T-cell (primary cell): ENCODE measurements around the gene LZTFL1. TPM values are rescaled to one million over a fixed set of nuclear protein-coding genes. Genes with fewer than 3 reads are reported as not detected.

Source experiments
- ATAC-seq, 4 experiments: fragments of 200-7000 bp in 3 of 4; fragments of 150-1000 bp in 1 of 4; cut with Tn5 transposase; replicated peaks in 1 of 4; 1 replicate in 3 of 4; 2 replicates in 1 of 4; pipeline ENCODE4 v1.10.0; 2021; ENCODE audit warnings: moderate library complexity in 3 of 4, mild to moderate bottlenecking in 2 of 4, moderate number of reproducible peaks in 1 of 4
- CTCF ChIA-PET, 2 donors: fragments of 300-600 bp; sonication (Branson Sonifier 250); formaldehyde crosslinking; loops; one replicate each; lab custom pipeline; 2022; ENCODE audit warnings: antibody characterized with exemption in 2 of 2; lab: Charles Lee
- POLR2A ChIA-PET, 2 donors: fragments of 300-600 bp; sonication (Branson Sonifier 250); formaldehyde crosslinking; loops; one replicate each; lab custom pipeline; 2022; ENCODE audit warnings: antibody characterized with exemption in 2 of 2; lab: Charles Lee
- DNase-seq, 35 experiments: peaks; one replicate each; pipeline versions ENCODE4 v3.0.0 to v3.0.0-alpha.2; 2013 to 2023
- H3K27ac ChIP-seq: one replicate; pipeline ENCODE4 v1.5.1; 2013; ENCODE audit warnings: low read length
- H3K27me3 ChIP-seq, 2 experiments: replicated peaks in 1 of 2; 1 replicate in 1 of 2; 2 replicates in 1 of 2; pipeline versions ENCODE4 v1.6.1 to v1.7.0; 2013; ENCODE audit warnings: low read length in 1 of 2, mixed read lengths in 1 of 2; ENCODE audit not compliant: control insufficient read depth in 2 of 2, insufficient read depth in 2 of 2; ENCODE audit errors: extremely low read depth in 1 of 2
- H3K36me3 ChIP-seq, 2 donors: 1 replicate in 1 of 2; 2 replicates in 1 of 2; pipeline versions ENCODE4 v1.6.1 to v1.7.0; 2013; ENCODE audit warnings: low read length in 1 of 2; ENCODE audit not compliant: control insufficient read depth in 2 of 2, insufficient read depth in 1 of 2; ENCODE audit errors: extremely low read depth in 1 of 2
- H3K4me1 ChIP-seq, 2 experiments: 1 replicate in 1 of 2; 2 replicates in 1 of 2; pipeline versions ENCODE4 v1.6.1 to v1.7.0; 2013; ENCODE audit warnings: low read length in 2 of 2, mixed read lengths in 1 of 2; ENCODE audit not compliant: insufficient read depth in 2 of 2, control insufficient read depth in 1 of 2; ENCODE audit errors: extremely low read depth in 1 of 2
- H3K4me3 ChIP-seq, 2 donors: 1 replicate in 1 of 2; 2 replicates in 1 of 2; pipeline versions ENCODE4 v1.5.1 to v1.7.0; 2013; ENCODE audit warnings: mild to moderate bottlenecking in 2 of 2, low read length in 1 of 2, moderate library complexity in 1 of 2; ENCODE audit not compliant: control insufficient read depth in 1 of 2; ENCODE audit errors: extremely low read depth in 1 of 2
- H3K9me3 ChIP-seq: 2 replicates; pipeline ENCODE4 v1.7.0; 2013
- H3K27ac Mint-ChIP-seq, 2 donors: one replicate each; pipeline ENCODE4 v1.8.0; 2020 to 2021; ENCODE audit warnings: mild to moderate bottlenecking in 2 of 2, mixed read lengths in 2 of 2
- H3K27me3 Mint-ChIP-seq, 2 donors: one replicate each; pipeline ENCODE4 v1.8.0; 2021 to 2022; ENCODE audit warnings: mixed read lengths in 2 of 2
- H3K36me3 Mint-ChIP-seq: one replicate; pipeline ENCODE4 v1.8.0; 2021; ENCODE audit warnings: mixed read lengths
- H3K4me1 Mint-ChIP-seq, 3 donors: one replicate each; pipeline ENCODE4 v1.8.0; 2020 to 2022; ENCODE audit warnings: mixed read lengths in 3 of 3, mild to moderate bottlenecking in 1 of 3
- H3K4me3 Mint-ChIP-seq, 3 donors: one replicate each; pipeline ENCODE4 v1.8.0; 2020 to 2022; ENCODE audit warnings: mild to moderate bottlenecking in 3 of 3, mixed read lengths in 3 of 3, moderate library complexity in 3 of 3
- H3K9me3 Mint-ChIP-seq, 3 donors: one replicate each; pipeline ENCODE4 v1.8.0; 2020 to 2022; ENCODE audit warnings: mixed read lengths in 3 of 3
- WGBS: methylation state at CpG from one replicate; pipeline ENCODE4 v1.1.5; 2013; ENCODE audit warnings: missing lambda C conversion rate; ENCODE audit not compliant: insufficient coverage; 5-methylcytosine and 5-hydroxymethylcytosine counted together
- total RNA-seq, 35 experiments: library from RNA in 6 of 35; stranded (reverse) in 6 of 35; fragments of 120-200 nt in 1 of 35; gene quantifications; one replicate each; pipeline versions ENCODE4 v1.2.1 to v1.2.4 and lab custom pipeline; 2013 to 2026

The LZTFL1 gene
- total RNA-seq, 5 donors from 2014 or later (not counting 1 experiment from before 2014, with no cell fraction given): 8.5 to 12.0 (median 11.1) TPM

DNA sequence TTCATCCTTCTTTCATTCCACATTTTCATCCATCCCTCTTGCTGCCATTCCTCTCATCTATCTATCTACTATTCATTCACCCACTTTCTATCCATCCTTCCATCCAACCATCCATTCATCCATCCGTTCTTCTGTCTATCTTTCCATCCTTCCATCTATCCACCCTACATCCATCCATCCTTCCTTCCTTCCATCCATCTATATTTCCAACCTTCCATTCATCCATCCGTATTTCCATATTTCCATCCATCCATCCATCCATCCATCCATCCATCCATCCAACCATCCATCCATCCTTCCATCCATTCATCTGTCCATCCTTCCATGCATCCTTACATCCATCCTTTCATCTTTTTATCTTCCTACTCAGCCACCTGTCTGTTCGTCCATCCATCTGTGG lies 59.5 kb downstream of the LZTFL1 start:
- Mint-ChIP-seq H3K36me3 (no peaks in the 10 kb centered on the region), H3K4me1 (no peaks in the 10 kb centered on the region), H3K4me3 (no peak overlapping the region), H3K27ac (no peak overlapping the region), H3K27me3 (no peaks in the 10 kb centered on the region), H3K9me3 (peaks cover 0 to 12% (median 8%) of the 10 kb centered on the region in 3 donors)
- H3K4me1 ChIP-seq: no peaks in the 10 kb centered on the region
- DNase-seq (no peak), ATAC-seq (no peak)
- 81% methylated on average over 3 of the region's 3 CpGs for whole genome bisulfite sequencing
- H3K27me3 ChIP-seq: peaks cover 0 to 9% of the 10 kb centered on the region in 2 experiments
- POLR2A ChIA-PET: no interaction called here
- CTCF ChIA-PET: no interaction called here
- no peaks in the 10 kb centered on the region for H3K36me3 ChIP-seq
- no peak overlapping the region for H3K4me3 ChIP-seq
- no peak overlapping the region for H3K27ac ChIP-seq
- no peaks in the 10 kb centered on the region for H3K9me3 ChIP-seq

DNA sequence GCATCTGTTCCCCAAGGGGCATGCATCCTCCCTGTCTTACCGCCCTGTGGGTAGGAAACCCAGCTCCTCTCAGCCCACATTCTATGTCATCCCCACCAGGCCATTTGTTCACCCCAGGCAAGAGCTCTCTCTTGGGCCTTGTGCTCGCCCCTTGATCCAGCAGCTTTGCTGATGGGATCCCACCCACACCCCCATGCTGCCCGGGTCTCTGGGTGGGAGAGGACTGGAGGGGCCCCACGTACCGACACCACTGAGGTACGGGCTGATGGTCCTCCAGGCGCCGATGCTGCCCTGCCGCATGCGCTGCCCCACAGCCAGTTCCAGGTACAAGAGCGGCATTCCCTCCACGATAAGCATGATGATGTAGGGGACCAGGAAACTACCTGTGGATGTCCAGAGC lies 60.1 kb downstream of the LZTFL1 start:
- Mint-ChIP-seq H3K4me3 (no peak overlapping the region), H3K4me1 (no peaks in the 10 kb centered on the region), H3K27ac (no peak overlapping the region), H3K36me3 (no peaks in the 10 kb centered on the region), H3K27me3 (no peaks in the 10 kb centered on the region), H3K9me3 (peaks cover 0 to 12% (median 8%) of the 10 kb centered on the region in 3 donors)
- no peak for ATAC-seq
- Histone ChIP-seq H3K36me3 (no peaks in the 10 kb centered on the region), H3K4me1 (no peaks in the 10 kb centered on the region), H3K27ac (no peak overlapping the region), H3K9me3 (no peaks in the 10 kb centered on the region), H3K27me3 (peaks cover 0 to 13% of the 10 kb centered on the region in 2 experiments), H3K4me3 (no peak overlapping the region)
- no peak for DNase-seq
- ChIA-PET CTCF (interaction anchor here in 1 of 2 donors (1.0 kb wide), 1 partner anchor 848 kb away, joined by 3 read pairs; no protein-coding TSS in a partner anchor), POLR2A (no interaction called here)
- WGBS: 96% methylated on average over 9 of the region's 12 CpGs

DNA sequence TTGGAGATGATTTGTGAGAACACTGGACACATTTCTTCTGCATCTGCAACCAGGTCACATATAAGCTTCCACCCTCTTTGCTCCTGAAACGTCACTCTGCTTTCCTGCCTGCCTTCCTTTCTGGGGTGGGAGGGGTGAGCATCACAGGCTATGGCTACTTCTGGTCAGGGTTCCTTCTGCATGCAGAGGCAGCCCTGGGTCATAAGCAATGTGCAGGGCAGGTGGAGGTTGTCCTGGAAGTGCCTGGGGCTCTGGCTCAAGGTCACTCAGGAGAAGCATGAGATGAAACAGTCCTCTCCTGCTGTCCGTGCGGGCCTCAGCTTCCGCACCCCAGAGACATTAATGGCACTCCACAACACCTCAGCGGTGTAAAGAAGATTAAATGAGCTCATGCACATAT lies 60.6 kb downstream of the LZTFL1 start:
- H3K4me3 Mint-ChIP-seq: no peak overlapping the region

DNA sequence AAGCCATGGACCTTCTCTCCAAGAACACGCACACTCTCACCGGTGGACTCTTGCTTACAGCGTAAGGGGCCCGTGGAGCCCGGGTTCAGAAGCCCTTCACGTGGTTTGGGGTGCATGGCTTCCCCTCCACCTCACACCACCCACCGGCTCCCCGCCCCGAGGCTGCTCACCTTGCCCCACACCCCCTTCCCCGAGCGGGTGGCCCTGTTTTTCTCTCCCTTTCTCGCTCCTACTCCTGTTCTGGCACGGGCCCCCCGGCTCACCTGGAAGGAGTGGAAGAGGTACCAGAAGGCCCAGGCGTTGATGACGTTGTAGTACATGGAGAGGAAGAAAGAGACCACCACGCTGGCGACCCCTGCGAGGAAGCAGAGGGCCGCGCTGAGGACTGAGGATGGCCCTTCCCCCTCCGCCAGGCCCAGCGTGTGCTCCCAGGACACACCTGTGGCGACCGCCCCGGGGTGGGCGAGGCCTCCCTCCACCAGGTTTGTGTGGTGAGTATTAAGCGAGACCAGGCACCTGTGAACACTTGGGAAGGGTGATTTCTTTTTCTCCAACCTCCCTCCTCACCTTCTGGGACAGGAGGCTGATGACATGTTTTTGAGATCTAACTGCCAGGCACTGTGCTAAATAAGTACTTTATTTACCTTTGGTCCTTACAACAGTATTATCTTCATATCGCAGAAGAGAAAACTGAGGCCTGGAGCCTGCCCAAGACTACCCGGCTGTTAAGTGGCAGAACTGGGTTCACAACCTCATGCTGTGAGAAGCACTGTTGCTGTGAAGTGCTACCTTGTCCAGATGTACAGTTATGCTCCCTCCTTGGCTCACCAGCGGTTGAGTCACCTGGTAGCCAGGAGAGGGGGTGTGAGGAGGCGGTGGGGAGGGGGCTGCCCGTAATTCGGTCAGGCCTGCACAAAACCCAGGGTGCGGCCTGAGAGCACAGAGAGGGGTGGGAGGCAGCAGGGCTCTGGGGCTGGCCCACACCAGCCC lies 61.9 kb downstream of the LZTFL1 start:
- ATAC-seq (no peak), DNase-seq (no peak)
- Mint-ChIP-seq H3K4me3 (no peak overlapping the region), H3K36me3 (no peaks in the 10 kb centered on the region), H3K4me1 (no peaks in the 10 kb centered on the region), H3K9me3 (peaks cover 0 to 10% (median 8%) of the 10 kb centered on the region in 3 donors), H3K27me3 (no peaks in the 10 kb centered on the region), H3K27ac (no peak overlapping the region)
- Histone ChIP-seq H3K27ac (no peak overlapping the region), H3K36me3 (no peaks in the 10 kb centered on the region), H3K4me1 (no peaks in the 10 kb centered on the region), H3K27me3 (peaks cover 0 to 27% of the 10 kb centered on the region in 2 experiments), H3K4me3 (no peak overlapping the region), H3K9me3 (no peaks in the 10 kb centered on the region)
- 91% methylated on average over 12 of the region's 35 CpGs for WGBS
- ChIA-PET POLR2A (no interaction called here), CTCF (no interaction called here)

More for the DNA sequence above, 60.6 kb downstream of the LZTFL1 start:
- H3K36me3 Mint-ChIP-seq: no peaks in the 10 kb centered on the region
- no peaks in the 10 kb centered on the region for H3K27me3 Mint-ChIP-seq
- CTCF ChIA-PET: interaction anchor here in 1 of 2 donors (1.0 kb wide), 1 partner anchor 849 kb away, joined by 3 read pairs; no protein-coding TSS in a partner anchor
- peaks cover 0 to 12% (median 8%) of the 10 kb centered on the region in 3 donors for H3K9me3 Mint-ChIP-seq
- H3K4me1 ChIP-seq: no peaks in the 10 kb centered on the region
- no peak overlapping the region for H3K27ac Mint-ChIP-seq
- no peak overlapping the region for H3K27ac ChIP-seq
- no peaks in the 10 kb centered on the region for H3K36me3 ChIP-seq
- peaks cover 0 to 18% of the 10 kb centered on the region in 2 experiments for H3K27me3 ChIP-seq
- DNase-seq (no peak), ATAC-seq (no peak)
- H3K9me3 ChIP-seq: no peaks in the 10 kb centered on the region
- POLR2A ChIA-PET: no interaction called here
- no peak overlapping the region for H3K4me3 ChIP-seq
- H3K4me1 Mint-ChIP-seq: no peaks in the 10 kb centered on the region
- 80% methylated on average over 1 of the region's 5 CpGs for WGBS

DNA sequence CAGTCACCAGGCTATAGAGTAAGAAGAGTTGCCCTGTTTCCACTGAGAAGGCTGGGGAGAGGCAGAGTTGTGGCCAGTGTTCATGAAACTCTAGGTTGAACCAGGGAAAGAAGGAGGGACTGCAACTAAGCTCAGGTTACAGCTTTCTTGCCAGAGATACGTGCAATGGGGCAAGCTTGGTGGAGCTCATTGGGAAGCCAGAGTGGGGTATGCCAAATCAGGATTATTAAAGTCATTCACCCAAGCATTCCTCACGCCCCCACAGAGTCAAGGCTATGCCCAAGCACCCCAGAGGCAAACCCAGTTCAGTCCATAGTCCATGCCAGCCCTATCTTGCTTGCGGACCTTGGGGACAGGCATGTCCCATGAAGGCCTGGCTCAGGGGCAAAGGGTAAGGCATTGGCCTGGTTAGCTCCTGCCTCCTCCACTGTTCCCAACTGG lies 63.1 kb downstream of the LZTFL1 start:
- H3K36me3 ChIP-seq: no peaks in the 10 kb centered on the region
- H3K27me3 ChIP-seq: peaks cover 0 to 27% of the 10 kb centered on the region in 2 experiments
- no peak for ATAC-seq
- H3K4me3 ChIP-seq: no peak overlapping the region
- CTCF ChIA-PET: no interaction called here
- DNase-seq: no peak
- no peak overlapping the region for H3K27ac ChIP-seq
- no peaks in the 10 kb centered on the region for H3K36me3 Mint-ChIP-seq
- H3K27me3 Mint-ChIP-seq: peaks cover 0 to 5% of the 10 kb centered on the region in 2 donors
- H3K27ac Mint-ChIP-seq: no peak overlapping the region
- POLR2A ChIA-PET: no interaction called here
- no peaks in the 10 kb centered on the region for H3K9me3 Mint-ChIP-seq
- no peaks in the 10 kb centered on the region for H3K4me1 Mint-ChIP-seq
- H3K4me1 ChIP-seq: no peaks in the 10 kb centered on the region
- H3K9me3 ChIP-seq: no peaks in the 10 kb centered on the region
- no peak overlapping the region for H3K4me3 Mint-ChIP-seq
- WGBS: 90% methylated on average over 2 of the region's 3 CpGs

DNA sequence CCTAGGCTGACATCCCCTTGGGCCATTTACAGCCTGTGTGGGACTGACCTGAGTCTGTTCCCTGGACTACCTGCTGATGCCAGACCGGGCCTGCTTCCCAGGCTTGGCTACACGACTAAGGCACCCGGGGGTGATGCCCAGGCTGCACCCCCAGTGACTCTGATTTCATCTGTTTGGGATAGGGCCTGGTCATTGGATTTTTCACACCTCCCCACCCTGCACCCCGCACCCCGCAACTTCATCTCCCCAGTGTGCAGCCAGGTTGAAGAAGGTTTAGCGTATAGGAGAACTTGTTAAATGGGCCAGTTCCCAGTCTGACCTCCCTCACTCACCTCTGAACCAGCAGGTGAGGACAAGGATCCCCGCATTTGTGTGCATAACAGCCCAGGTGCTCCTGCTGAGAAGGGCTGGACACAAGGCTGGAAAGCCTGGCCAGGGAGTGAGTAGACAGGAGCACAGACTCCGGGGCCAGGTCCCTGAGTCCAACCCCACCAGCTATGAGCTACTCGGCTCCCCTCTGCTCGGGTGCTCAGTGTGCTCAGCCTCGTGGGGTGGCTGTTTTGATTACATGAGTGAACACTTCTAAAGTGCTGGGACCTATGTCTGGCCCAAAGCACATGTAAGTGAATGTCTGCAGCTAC lies 64.1 kb downstream of the LZTFL1 start:
- no peaks in the 10 kb centered on the region for H3K36me3 Mint-ChIP-seq
- 90% methylated on average over 7 of the region's 11 CpGs for WGBS
- H3K9me3 Mint-ChIP-seq: no peaks in the 10 kb centered on the region

More for the DNA sequence above, 64.1 kb downstream of the LZTFL1 start:
- Histone ChIP-seq H3K27ac (no peak overlapping the region), H3K4me1 (peaks cover 0 to 3% of the 10 kb centered on the region in 2 experiments), H3K9me3 (no peaks in the 10 kb centered on the region), H3K36me3 (no peaks in the 10 kb centered on the region), H3K27me3 (peaks cover 0 to 24% of the 10 kb centered on the region in 2 experiments), H3K4me3 (no peak overlapping the region)
- Mint-ChIP-seq H3K4me1 (peaks cover 3 to 8% (median 5%) of the 10 kb centered on the region in 3 donors), H3K27ac (no peak overlapping the region), H3K27me3 (peaks cover 0 to 5% of the 10 kb centered on the region in 2 donors), H3K4me3 (no peak overlapping the region)
- POLR2A ChIA-PET: no interaction called here
- no peak for DNase-seq
- no peak for ATAC-seq
- CTCF ChIA-PET: no interaction called here
